ENCODE measurements around the gene EIF4G1.

The EIF4G1 gene

DNA sequence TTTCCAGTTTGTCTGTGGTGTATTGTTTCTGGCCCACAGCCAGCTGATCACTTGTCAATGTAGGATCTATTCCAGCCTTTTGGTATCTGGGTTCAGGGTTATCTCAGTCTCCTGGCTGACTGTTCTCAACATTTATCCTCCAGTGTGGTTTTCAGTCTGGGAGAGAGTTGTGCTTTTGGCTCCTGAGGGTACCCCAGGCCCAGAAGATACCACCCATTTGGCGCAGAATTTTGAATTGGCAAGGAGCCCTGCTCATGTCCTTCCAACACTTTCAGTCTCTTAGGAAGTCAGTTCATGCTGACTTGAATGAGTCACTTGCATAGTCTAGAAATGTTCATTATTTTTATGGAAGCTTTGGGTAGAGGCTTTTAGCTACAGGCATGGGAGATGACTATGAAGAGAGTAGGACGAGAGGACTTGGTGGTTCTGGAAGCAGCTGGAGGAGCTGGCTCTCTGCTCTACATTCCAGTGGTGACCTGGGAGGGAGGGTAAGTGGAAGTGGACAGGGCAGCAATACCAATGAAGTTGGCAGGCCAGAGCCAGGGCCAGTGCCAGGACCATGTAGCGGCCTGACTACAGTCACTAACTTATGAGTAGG, 54.3 kb downstream of the EIF4G1 start:
- DNase-seq (ENCODE audit: low spot score): no peak

DNA sequence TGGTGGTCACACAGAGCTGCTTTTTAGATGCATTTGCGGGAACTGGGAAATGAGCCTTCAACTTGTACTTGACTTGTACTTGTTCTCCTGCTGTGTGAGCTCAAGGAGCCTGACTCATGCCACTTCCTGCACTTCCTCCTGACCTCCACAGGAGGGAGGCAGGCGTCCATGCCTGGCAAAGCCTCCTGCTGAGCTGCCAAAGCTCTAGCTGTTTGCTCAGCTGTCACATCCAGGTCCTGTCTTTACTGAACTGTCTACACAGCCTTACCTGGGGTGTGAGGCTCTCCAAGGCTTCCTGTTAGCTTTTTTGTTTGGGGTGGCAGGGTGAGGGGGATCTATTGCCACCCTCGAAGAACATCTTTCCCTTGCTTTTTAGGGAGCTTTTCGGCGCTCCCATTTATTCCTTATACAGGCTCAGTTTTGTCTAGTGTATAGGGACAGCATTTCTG, 57.2 kb downstream of the EIF4G1 start:
- peak; percentile 81 for DNase-seq (ENCODE audit: low spot score)

DNA sequence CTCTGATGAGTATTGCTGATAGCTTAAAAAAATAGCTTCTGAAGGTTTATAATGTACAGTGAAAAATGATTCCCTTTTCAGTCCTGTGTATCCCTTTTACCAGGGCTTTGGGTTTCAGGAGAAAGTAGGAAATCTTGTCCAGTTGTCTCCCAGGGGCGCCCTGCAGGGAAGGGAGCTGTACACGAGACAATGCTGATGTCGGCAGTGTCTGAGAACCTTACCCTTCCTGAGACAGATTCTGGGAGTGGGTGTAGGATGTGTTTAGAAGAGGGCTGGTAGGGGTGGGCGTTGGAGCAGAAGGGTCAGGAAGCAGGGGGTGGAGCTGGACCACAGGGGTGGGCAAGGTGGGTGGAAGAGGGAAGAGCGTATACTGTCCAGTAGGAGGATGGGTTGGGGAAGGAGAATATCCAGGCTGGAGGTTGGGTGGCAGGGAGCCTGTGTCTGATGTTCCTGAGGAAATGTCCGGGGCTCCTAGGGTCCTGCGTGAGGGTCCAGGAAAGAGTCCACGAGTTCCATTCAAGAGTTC, 58.0 kb downstream of the EIF4G1 start:
- no peak for DNase-seq (ENCODE audit: low spot score)

DNA sequence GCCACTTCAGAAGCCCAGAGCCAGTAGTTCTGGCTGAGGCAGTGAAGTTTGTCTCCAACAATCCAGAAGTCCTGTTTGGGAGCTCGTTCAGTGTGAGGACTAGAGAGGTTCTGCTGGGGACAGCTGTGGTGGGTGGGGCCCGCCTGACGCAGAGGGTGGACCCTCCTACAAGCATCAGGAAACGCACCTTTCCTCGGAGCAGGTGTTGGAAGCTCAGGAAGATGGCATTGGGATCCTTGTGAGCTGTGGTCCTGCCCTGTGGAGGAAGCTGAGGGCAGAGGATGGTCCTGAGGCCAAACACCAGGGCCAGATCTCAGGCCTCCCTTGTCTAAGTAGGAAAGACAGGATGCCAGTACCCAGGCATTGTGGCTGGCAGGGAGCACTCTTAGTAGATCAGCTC, 58.5 kb downstream of the EIF4G1 start:
- no peak for DNase-seq (ENCODE audit: low spot score)

DNA sequence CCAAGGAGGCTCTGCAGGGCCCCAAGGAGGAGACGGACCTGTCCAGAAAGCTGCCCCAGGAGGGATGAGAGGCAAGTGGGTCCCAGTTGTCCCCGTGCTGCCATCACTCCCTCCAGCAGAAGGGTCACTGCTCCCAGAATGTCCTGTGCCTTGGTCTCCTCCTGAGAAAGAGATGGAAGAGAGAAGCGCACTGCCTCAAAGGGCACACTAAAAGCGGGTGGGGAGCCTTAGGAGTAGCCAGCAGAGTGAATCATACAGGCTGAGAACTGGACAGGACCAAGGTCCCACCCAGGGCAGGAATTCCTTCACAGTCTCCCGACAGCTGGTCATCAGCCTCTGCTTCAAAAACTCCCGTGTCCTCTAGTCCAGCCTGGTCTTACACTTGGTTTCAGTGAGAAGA, 59.0 kb downstream of the EIF4G1 start:
- no peak for DNase-seq (ENCODE audit: low spot score)

DNA sequence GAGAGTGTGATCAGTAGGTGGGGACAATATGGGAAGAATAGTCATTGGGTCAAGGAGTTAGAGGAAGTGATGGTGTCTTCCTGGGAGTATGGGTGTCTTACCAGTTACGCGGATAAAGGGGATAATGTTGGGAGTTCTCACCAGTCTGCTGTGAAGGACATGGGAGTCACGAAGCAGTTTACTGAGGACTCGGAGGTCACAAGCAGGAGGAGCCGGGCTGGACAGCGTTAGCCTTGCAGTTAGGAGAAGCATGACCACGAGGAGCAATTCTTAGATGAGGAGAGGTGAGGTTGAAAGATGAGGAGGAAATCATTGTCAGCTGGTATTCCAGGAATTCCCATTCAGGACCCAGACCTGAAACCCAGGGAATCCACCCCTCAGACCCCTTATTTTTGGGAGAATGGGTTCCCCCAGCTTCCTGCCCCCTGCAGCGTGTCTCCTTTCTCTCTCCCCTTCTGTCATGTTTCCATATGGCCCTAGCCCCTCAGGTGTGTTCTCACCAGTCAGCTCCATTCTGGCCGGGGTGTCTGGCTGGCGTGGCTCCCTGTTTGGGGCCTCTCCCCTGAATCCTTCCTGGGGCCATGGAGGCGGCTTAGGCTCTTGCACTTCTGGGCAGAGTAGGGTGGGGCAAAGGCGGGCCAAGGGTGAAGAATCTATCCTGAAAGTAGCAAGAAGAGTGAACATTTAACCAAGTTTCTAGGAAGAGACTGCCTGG, 61.5 kb downstream of the EIF4G1 start:
- no peak for DNase-seq (ENCODE audit: low spot score)

DNA sequence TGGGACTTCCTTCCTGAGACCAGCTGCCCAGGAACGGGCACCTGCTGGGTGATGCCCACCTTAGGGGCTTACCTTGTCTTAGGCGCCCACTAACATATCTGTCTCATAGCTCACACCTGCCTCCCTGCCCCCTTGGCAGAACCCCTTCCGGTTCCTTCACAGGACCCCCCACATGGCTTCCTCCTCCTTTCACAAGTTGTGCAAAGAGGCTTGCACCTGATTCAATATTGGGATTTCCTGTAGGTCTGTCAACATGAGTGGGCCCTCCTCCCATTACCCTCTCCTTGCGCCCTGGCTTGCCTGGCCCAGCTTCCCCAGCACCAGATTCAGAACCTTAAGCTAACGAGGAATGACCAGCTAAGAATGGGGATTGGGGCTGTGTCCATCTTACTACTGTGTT, 63.0 kb downstream of the EIF4G1 start:
- no peak for DNase-seq (ENCODE audit: low spot score)

DNA sequence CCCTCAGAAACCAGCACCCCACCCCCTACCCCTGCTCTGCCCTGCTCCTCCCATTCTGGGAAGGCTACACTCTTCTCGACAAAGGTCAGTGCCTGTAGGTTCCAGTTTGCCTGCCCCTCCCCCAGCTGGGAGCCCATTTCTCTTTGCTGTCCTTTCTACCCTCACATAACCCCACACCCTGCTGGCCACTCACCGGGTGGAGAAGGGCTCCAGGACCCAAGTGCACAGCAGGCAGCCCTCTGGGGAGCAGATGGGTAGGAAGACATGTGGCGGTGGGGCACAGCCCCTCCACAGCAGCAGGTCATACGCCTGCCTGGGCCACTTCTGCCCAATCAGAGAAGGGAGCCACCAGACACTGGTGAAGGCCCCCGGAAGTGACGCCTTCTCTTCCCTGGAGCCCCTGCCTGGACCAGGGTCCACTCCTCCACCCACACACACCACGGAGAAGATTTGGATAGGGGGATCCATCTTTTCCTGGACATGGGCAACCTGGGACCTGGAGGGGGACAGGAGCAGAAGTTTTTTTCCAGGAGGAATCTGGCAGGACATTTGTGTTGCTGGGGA, 63.6 kb downstream of the EIF4G1 start, which contains the start of gene THPO:
Gene THPO, minus strand, starts transcription at position 326 of the 564 bp plus-strand sequence. CDS start 1,948 bp downstream, outside the sequence.
- DNase-seq (ENCODE audit: low spot score): no peak

DNA sequence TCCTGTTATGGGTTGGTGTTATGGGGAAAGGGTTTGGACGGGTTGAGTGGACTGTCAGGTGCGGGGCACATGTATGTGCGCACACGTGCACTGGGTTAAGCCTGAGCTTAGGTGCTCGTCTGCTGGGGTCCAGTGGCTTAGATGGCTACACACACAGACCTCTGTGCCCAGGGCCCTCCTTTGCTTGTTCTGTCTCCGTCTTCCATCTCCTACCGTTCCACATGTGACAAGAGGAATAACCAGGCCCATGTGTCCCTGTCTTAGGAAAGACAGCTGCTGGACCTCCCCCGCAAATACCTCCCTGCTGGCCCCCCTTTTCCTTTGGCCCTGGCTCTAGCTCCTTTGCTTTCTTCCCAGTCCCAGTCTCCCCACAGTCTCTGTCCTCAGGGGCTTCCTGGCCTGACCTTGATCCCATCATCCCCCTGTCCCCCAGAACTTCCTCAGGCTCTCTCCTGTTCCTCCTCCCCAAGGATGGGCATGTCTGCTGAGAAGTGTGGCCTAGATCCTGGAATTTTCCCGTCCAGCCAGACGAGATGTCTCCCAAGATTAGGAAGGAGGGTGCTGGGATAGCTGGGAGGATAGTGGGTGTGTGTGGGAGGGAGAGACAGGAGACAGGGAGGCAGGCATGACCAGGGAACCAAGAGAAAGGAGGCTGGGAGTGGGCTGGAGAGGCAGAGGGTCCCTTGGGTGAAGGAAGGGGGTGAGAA, 64.4 kb downstream of the EIF4G1 start:
- no peak for DNase-seq (ENCODE audit: low spot score)

DNA sequence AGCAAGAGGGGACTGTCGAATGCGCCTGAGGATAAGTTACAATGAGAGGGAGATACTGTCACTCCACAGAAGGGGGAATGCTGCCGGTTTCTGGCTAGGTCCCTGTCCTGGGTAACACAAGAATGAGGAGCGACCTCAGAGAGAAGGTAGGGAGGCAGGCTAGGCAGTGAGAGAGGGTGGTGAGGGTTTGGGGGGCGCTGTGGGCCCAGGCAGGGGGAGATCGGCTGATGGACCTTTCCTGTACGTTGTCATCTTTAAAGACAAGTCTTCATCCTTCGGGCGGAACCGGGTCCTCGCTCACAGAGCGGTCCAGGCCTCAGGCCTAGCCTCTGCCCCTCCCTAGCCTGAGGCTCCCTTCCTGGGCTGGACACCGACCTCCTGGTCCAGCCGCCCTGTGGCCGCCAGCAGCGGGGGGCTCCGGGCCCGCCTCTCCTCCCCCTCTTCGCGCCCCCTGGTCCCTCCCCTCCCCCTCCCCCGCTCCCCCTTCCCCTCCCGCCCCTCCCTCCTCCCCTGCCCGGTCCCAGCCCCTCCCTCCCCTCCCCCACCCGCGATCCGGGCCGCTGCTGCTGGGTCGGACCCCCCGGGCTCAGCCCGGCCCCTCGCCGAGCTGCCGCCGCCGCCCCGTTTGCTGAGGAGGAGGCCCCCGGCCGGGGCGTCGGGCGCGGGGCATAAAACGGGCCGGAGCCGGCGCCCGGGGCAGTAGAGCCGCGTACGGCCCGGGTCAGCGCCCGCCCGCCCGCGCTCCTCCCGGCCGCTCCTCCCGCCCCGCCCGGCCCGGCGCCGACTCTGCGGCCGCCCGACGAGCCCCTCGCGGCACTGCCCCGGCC, 65.2 kb downstream of the EIF4G1 start, which contains the start of gene CHRD:
Gene CHRD, plus strand, starts transcription at position 697 of the 827 bp plus-strand sequence. CDS start 265 bp downstream, outside the sequence.
- DNase-seq (ENCODE audit: low spot score): no peak

DNA sequence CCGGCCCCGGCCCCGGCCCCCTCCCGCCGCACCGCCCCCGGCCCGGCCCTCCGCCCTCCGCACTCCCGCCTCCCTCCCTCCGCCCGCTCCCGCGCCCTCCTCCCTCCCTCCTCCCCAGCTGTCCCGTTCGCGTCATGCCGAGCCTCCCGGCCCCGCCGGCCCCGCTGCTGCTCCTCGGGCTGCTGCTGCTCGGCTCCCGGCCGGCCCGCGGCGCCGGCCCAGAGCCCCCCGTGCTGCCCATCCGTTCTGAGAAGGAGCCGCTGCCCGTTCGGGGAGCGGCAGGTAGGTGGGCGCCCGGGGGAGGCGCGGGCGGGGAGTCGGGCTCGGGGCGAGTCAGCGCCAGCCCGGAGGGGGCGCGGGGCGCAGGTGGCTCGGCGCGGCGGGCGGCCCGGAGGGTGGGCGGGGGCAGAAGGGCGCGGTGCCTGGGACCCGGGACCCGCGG, 65.8 kb downstream of the EIF4G1 start:
- no peak for DNase-seq (ENCODE audit: low spot score)

DNA sequence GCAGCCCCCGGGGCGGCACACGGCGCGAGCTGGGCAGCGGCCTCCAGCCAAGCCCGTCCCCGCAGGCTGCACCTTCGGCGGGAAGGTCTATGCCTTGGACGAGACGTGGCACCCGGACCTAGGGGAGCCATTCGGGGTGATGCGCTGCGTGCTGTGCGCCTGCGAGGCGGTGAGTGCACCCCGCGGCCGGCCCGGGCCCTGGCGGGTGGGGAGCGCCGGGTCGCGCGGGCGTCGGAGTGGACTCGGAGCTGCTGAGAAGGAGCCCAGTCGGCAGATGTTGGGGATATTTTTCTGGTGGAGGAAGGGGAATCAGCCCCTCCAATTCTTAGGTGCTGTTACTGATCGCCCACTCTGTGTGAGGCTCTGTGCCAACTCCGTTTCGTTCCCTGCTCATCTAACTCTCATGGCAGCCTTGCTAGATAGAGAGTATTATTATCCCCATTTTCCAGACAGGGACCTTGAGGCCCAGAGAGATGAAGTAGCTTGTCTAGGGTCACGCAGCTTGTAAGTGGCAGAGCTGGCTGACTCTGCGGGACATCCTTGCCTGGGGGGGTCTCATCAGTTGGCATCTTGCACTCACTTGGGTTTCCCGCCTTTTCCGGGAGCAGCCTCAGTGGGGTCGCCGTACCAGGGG, 66.3 kb downstream of the EIF4G1 start:
- no peak for DNase-seq (ENCODE audit: low spot score)

DNA sequence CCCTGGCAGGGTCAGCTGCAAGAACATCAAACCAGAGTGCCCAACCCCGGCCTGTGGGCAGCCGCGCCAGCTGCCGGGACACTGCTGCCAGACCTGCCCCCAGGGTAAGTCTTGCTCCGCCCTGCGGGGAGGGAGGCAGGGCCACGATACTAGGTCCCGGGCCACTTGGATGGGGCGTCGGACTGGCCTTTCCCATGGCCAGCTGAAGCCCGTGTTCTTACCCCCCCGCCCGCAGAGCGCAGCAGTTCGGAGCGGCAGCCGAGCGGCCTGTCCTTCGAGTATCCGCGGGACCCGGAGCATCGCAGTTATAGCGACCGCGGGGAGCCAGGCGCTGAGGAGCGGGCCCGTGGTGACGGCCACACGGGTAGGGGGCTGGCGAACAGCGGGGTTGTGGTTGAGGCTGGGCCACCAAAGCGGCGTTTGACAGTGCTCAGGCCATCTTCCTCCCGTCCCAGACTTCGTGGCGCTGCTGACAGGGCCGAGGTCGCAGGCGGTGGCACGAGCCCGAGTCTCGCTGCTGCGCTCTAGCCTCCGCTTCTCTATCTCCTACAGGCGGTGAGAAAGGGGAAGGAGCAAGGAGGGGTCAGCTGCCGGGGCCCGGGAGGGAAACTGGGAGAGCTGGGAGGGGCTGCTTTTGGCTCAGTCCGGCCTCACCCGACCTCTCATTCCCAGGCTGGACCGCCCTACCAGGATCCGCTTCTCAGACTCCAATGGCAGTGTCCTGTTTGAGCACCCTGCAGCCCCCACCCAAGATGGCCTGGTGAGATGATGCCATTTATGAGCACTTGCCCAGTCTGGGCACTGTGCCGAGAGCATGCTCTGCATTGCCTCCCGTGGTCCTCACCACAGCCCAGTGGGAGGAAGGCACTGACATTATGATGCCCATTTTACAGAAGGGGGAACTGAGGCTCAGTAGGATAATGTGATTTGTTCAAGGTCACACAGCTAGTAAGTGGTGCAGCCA, 67.1 kb downstream of the EIF4G1 start:
- no peak for DNase-seq (ENCODE audit: low spot score)

DNA sequence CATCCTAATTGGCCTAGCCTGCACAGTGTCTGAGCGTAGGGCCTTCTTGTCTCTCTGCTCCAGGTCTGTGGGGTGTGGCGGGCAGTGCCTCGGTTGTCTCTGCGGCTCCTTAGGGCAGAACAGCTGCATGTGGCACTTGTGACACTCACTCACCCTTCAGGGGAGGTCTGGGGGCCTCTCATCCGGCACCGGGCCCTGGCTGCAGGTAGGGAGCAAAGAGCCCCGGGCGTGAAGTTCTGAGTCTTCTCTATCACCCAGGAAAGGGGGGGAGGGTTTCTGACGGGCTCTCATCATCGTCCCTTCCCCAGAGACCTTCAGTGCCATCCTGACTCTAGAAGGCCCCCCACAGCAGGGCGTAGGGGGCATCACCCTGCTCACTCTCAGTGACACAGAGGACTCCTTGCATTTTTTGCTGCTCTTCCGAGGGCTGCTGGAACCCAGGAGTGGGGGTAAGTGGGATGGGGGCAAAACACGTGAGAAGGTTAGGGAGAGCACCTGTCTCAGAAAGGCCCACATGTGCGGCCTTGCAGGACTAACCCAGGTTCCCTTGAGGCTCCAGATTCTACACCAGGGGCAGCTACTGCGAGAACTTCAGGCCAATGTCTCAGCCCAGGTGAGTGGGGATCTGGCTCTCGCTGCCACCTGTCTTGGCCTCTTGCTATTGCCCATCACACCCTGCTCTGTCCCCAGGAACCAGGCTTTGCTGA, 68.1 kb downstream of the EIF4G1 start:
- DNase-seq (ENCODE audit: low spot score): no peak

DNA sequence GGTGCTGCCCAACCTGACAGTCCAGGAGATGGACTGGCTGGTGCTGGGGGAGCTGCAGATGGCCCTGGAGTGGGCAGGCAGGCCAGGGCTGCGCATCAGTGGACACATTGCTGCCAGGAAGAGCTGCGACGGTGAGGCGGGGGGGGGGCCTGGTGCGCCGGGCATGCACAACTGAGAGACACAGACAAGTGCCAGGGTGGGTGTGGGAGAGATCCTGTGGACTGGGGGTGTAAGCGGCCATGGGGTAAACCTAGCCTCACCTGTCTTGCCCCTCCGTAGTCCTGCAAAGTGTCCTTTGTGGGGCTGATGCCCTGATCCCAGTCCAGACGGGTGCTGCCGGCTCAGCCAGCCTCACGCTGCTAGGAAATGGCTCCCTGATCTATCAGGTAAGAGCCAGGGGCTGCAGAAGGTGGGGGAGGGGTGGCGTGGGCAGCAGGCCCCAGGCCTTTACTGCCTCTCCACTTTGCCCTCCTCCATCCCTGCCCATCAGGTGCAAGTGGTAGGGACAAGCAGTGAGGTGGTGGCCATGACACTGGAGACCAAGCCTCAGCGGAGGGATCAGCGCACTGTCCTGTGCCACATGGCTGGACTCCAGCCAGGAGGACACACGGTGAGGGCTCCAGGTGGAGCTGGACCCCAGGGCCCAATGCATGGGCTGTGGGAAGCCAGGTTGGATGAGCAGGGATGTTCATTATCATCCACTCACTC, 68.8 kb downstream of the EIF4G1 start:
- DNase-seq (ENCODE audit: low spot score): no peak

DNA sequence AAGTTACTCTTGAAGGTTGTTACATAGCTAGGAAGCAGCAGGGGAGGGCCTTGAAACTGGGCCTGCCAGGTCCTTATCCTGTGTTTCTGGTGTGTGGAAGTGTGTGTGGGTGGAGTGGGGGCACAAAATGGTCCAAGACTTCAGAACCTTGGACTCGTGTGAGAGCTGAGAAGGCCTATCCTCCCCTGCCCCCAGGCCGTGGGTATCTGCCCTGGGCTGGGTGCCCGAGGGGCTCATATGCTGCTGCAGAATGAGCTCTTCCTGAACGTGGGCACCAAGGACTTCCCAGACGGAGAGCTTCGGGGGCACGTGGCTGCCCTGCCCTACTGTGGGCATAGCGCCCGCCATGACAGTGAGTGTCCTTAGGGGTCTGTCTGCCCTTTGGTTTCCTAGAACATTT, 69.9 kb downstream of the EIF4G1 start:
- no peak for DNase-seq (ENCODE audit: low spot score)

Measured in hematopoietic multipotent progenitor cell treated with erythropoietin and hydrocortisone succinate and interleukin-3 and kit ligand, for 17 days (in vitro differentiated cells).